Effector memory CD8-positive, alpha-beta T cell (primary cell): ENCODE measurements around the gene ZDHHC24.

ENCODE experiments used
- ATAC-seq: fragments of 150-1000 bp; cut with Tn5 transposase; replicated peaks from 2 replicates; pipeline ENCODE4 v1.10.0; 2021; ENCODE audit warnings: mild to moderate bottlenecking, moderate library complexity
- DNase-seq, 3 experiments: peaks; one replicate each; pipeline ENCODE4 v3.0.0; 2021
- H3K27ac Mint-ChIP-seq, 2 donors: one replicate each; pipeline ENCODE4 v1.8.0; 2022; ENCODE audit warnings: mild to moderate bottlenecking in 2 of 2, mixed read lengths in 2 of 2, moderate library complexity in 2 of 2
- H3K27me3 Mint-ChIP-seq, 2 donors: one replicate each; pipeline ENCODE4 v1.8.0; 2022; ENCODE audit warnings: mixed read lengths in 2 of 2
- H3K36me3 Mint-ChIP-seq: one replicate; pipeline ENCODE4 v1.8.0; 2022; ENCODE audit warnings: mild to moderate bottlenecking, moderate library complexity, mixed read lengths; ENCODE audit not compliant: insufficient read depth
- H3K4me1 Mint-ChIP-seq, 2 donors: one replicate each; pipeline ENCODE4 v1.8.0; 2022; ENCODE audit warnings: low read depth in 2 of 2, mixed read lengths in 2 of 2
- H3K4me3 Mint-ChIP-seq, 2 donors: one replicate each; pipeline ENCODE4 v1.8.0; 2022; ENCODE audit warnings: mild to moderate bottlenecking in 2 of 2, mixed read lengths in 2 of 2, moderate library complexity in 2 of 2
- H3K9me3 Mint-ChIP-seq, 2 donors: one replicate each; pipeline ENCODE4 v1.8.0; 2022; ENCODE audit warnings: mixed read lengths in 2 of 2

Gene ZDHHC24

DNA sequence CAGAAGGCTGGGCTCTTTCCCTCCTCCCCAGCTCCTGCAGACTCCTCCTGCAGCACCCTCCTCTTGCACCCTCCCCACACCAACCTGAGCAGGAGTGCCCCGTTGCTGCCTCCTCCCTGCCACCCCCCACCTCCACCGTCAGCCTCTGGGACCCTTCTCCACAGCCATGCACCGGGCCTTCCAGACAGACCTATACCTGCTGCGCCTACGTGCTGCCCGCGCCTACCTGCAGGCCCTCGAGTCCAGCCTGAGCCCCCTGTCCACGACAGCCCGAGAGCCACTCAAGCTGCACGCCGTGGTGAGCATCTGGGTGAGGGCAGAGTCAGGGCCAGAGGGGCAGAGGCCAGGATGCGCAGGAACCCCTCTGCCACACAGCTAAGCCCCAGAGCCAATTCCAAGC, 16.2 kb downstream of the ZDHHC24 start:
- H3K4me3 Mint-ChIP-seq = no peak overlapping the region
- H3K4me1 Mint-ChIP-seq = peaks cover 14% of the 10 kb centered on the region in 2 donors
- H3K36me3 Mint-ChIP-seq = peaks cover 23% of the 10 kb centered on the region

DNA sequence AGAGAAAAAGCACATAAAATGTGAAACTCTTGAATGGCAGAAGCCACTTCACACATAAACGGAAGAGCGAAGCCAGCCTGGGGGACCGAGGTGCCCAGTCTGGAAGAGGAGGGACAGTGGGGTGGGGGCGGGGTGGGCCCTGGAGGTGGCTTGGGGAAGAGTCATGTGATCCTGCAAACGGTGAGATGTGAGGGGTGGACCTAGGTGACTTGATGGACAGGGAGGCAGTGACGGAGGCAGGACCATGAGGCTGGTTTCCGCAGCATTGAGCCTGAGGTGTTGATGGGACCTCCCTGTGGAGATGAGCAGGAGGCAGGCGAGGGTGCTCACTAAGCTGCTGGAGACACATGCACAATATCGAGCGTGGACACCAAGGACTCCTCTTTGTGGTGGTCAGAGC, 16.8 kb downstream of the ZDHHC24 start:
- DNase-seq (no peak), ATAC-seq (no peak)
- H3K27me3 Mint-ChIP-seq = no peaks in the 10 kb centered on the region
- H3K4me3 Mint-ChIP-seq = no peak overlapping the region
- peaks cover 14% of the 10 kb centered on the region in 2 donors for H3K4me1 Mint-ChIP-seq
- no peak overlapping the region for H3K27ac Mint-ChIP-seq
- no peaks in the 10 kb centered on the region for H3K9me3 Mint-ChIP-seq
- peaks cover 22% of the 10 kb centered on the region for H3K36me3 Mint-ChIP-seq

More for the DNA sequence above, 16.2 kb downstream of the ZDHHC24 start:
- H3K9me3 Mint-ChIP-seq = no peaks in the 10 kb centered on the region
- ATAC-seq (no peak), DNase-seq (no peak)
- H3K27ac Mint-ChIP-seq = peak overlapping the region in 1 of 2 donors; percentile 6
- H3K27me3 Mint-ChIP-seq = no peaks in the 10 kb centered on the region

DNA sequence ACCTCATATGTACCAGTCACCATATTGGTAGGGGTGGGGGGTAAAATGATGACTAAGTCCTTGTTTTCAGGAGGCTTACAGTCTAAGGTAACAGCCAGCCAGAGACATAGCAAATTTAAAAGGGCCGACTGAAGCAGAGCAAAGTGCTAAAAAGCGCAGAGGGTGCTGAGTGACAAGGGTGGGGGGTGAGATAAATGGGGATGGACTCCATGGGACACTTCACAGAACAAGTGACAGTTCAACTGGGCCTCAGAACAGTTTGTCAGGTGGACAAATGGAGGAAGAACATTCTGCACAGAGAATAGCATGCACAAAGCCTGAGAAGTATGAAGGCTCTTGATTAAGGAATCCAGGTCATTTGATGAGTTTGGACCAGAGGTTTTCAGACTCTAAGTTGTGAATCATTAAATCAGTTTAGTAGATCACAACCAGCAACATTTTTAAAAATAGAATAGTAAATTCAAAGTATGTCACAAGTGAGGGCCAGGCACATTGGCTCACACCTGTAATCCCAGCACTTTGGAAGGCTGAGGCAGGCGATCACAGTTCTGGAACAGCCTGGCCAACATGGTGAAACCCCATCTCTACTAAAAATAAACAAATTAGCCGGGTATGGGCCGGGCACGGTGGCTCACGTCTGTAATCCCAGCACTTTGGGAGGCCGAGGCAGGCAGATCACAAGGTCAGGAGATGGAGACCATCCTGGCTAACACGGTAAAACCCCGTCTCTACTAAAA, 21.4 kb downstream of the ZDHHC24 start:
- no peaks in the 10 kb centered on the region for H3K27me3 Mint-ChIP-seq
- no peak overlapping the region for H3K27ac Mint-ChIP-seq
- DNase-seq = no peak
- H3K36me3 Mint-ChIP-seq = peaks cover 26% of the 10 kb centered on the region
- no peak for ATAC-seq
- H3K4me3 Mint-ChIP-seq = no peak overlapping the region
- H3K9me3 Mint-ChIP-seq = no peaks in the 10 kb centered on the region
- H3K4me1 Mint-ChIP-seq = peaks cover 0 to 3% of the 10 kb centered on the region in 2 donors

DNA sequence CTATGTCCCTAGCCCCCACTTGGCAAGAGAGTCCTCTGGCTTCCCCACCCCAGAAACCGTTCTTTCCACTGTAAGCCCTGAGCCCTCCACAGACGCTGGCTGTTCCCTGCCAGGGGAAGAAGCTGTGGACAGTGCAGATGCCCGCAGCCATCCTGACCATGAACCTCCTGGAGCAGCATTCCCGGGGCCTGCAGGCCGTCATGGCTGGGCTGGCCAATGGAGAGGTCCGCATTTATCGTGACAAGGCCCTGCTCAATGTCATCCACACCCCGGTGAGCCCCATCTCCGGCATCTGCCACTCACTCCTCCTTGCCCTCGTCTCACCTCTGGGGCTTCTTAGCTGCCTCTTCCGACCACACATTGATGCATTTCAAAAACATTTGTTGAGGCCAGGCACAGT, 22.2 kb downstream of the ZDHHC24 start:
- H3K4me3 Mint-ChIP-seq = no peak overlapping the region
- H3K9me3 Mint-ChIP-seq = no peaks in the 10 kb centered on the region
- peaks cover 28% of the 10 kb centered on the region for H3K36me3 Mint-ChIP-seq
- DNase-seq (no peak), ATAC-seq (no peak)
- H3K27me3 Mint-ChIP-seq = no peaks in the 10 kb centered on the region
- no peak overlapping the region for H3K27ac Mint-ChIP-seq
- no peaks in the 10 kb centered on the region for H3K4me1 Mint-ChIP-seq

DNA sequence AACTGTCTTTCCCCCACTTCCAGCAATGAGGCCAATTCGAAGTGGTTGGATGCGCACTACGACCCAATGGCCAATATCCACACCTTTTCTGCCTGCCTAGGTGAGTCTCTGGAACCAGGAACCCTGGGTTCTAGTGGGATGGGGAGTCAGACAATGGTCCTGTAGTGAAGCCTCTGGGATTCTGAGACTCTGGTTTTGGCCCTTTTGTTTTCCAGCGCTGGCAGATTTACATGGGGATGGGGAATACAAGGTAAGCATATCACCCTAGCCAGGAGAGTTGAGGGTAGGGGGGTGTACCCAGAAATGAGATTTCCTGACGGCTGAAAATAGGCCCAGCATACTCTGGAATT, 34.9 kb downstream of the ZDHHC24 start:
- H3K9me3 Mint-ChIP-seq = no peaks in the 10 kb centered on the region
- H3K27me3 Mint-ChIP-seq = no peaks in the 10 kb centered on the region
- H3K4me1 Mint-ChIP-seq = peaks cover 10 to 16% of the 10 kb centered on the region in 2 donors
- peak overlapping the region; percentile 81 to 84 for H3K27ac Mint-ChIP-seq
- H3K4me3 Mint-ChIP-seq = peak overlapping the region; percentile 86 to 91
- H3K36me3 Mint-ChIP-seq = peaks cover 11% of the 10 kb centered on the region
- DNase-seq (no peak), ATAC-seq (no peak)

DNA sequence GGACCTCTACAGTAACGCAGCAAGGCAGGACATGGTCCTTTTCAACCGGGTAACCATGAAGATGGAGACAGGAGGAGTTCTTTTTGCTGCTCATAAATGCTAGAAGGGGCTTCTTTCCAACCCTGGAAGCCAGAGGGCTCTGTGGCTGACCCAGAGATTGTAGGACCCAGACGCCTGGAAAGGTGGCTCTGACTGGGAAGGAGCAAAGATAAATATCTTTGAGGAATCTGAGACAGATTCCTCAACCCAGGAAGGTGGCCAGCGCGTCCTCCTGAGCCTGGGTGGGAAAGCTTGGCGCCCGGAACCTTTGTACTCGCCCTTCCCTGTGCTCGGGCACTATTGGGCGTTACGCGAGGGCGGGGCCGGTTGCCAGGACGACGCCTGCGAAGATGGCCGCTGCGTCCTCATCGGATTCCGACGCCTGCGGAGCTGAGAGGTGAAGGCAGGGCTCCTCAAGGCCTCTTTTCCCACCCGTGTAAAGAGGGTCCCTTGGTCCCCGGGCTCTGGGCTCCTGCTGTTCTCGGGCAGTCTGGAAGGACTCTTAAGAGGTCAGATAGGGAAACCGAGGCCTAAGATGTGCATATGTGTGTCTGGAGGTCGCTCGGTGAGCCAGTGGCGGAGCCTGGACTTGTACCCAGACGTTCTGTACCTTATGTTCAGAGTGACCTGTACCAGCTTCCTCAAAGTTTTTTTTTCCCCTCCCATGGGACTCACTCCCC, 35.4 kb downstream of the ZDHHC24 start, which contains the start of gene BBS1:
Gene BBS1 (plus strand): TSS at position 365 of the 719 bp plus-strand sequence. CDS start 25 bp downstream, at position 390.
- Mint-ChIP-seq H3K9me3 (no peaks in the 10 kb centered on the region), H3K27me3 (no peaks in the 10 kb centered on the region), H3K4me3 (peak within 1 kb of the TSS; percentile 86 to 91), H3K36me3 (peaks cover 8% of the 10 kb centered on the region), H3K27ac (peak within 1 kb of the TSS; percentile 81 to 84), H3K4me1 (peaks cover 10 to 16% of the 10 kb centered on the region in 2 donors)
- DNase-seq = peak; percentile 78 to 82 (median 79)
- ATAC-seq = peak; percentile 99

DNA sequence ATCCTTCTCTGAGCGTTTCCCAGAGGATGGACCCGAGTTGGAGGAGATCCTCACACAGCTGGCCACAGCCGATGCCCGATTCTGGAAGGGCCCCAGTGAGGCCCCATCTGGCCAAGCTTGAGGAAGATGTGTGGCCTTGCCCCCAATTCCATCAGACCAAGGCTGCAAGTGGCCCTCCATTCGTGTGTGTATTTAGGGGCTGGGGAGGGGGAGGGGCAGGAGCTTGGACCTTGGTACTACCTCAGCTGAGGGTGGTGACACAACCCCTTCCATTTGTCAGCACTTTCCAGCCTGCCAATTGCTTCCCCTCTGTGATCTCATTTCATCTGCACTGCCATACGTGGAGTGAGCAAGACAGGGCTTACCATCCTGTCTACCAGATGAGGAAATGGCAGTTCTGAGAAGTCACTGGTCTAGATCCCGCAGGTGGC, 36.7 kb downstream of the ZDHHC24 start:
- DNase-seq (no peak), ATAC-seq (no peak)
- Mint-ChIP-seq H3K4me1 (peaks cover 8 to 16% of the 10 kb centered on the region in 2 donors), H3K27ac (peak overlapping the region; percentile 33 to 59), H3K36me3 (peaks cover 3% of the 10 kb centered on the region), H3K27me3 (no peaks in the 10 kb centered on the region), H3K9me3 (no peaks in the 10 kb centered on the region), H3K4me3 (no peak overlapping the region)

DNA sequence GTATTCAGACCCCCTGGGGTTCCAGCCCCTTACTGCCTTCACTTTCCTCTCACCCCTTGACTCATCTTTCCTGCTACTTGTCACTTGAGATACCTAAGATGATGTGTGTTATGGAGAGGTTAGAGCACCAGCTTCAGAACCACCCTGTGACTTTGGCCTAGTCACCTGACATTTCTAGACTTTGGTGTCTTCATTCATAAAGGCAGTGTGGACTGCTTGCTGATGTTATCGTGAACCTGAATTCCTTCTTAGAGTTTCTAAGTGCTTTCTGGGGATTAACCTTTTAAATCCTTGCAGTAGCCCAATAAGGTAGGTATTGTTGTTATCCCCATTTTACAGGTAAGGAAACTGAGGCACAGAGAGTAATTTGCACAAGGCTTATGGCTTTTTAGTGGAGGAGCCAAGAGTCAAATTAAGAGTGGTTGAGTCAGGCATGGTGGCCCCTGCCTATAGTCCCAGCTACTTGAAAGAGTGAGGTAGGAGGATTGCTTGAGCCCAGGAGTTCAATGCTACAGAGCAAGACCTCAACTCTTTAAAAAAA, 40.5 kb downstream of the ZDHHC24 start:
- DNase-seq (no peak), ATAC-seq (no peak)
- Mint-ChIP-seq H3K27ac (no peak overlapping the region), H3K27me3 (no peaks in the 10 kb centered on the region), H3K4me1 (no peaks in the 10 kb centered on the region), H3K4me3 (no peak overlapping the region), H3K9me3 (no peaks in the 10 kb centered on the region), H3K36me3 (peaks cover 6% of the 10 kb centered on the region)

DNA sequence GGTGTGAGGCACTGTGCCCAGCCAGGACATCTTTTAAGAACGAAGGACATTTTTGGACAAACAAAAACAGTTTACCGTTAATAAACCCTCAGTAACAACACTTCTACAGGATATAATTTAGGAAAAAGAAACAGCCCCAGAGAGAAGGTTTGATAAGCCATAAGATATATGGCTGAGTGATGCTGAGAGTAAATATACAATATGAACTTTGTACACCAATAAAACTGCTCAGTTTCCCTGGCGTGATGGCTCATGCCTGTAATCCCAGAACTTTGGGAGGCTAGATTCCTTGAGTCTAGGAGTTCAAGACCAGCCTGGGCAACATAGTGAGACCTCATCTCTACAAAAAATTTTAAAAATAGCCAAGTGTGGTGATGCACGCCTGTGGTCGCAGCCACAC, 47.3 kb downstream of the ZDHHC24 start:
- peaks cover 22% of the 10 kb centered on the region for H3K36me3 Mint-ChIP-seq
- H3K27ac Mint-ChIP-seq = peak overlapping the region in 1 of 2 donors; percentile 29
- H3K9me3 Mint-ChIP-seq = no peaks in the 10 kb centered on the region

DNA sequence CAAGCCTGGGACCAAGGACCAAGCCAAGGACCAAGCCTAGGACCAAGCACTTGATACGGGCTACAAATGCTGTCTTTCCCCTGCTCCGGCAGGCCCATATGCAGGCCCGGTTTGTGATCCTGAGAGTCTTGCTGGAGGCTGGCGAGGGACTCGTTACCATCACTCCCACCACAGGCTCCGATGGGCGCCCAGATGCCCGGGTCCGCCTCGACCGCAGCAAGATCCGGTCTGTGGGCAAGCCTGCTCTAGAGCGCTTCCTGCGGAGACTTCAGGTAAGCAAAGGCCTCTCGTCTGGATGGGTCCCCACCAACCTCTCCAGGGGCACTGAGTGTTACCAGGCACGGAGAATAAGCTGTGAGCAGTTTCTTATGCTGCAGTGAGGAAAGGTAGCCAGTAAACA, 48.6 kb downstream of the ZDHHC24 start:
- ATAC-seq (no peak), DNase-seq (no peak)
- no peaks in the 10 kb centered on the region for H3K27me3 Mint-ChIP-seq
- H3K4me1 Mint-ChIP-seq = peaks cover 0 to 2% of the 10 kb centered on the region in 2 donors
- no peak overlapping the region for H3K27ac Mint-ChIP-seq
- H3K9me3 Mint-ChIP-seq = no peaks in the 10 kb centered on the region
- no peak overlapping the region for H3K4me3 Mint-ChIP-seq
- H3K36me3 Mint-ChIP-seq = peaks cover 20% of the 10 kb centered on the region

More for the DNA sequence above, 47.3 kb downstream of the ZDHHC24 start:
- H3K4me1 Mint-ChIP-seq = no peaks in the 10 kb centered on the region
- ATAC-seq (no peak), DNase-seq (no peak)
- no peak overlapping the region for H3K4me3 Mint-ChIP-seq
- no peaks in the 10 kb centered on the region for H3K27me3 Mint-ChIP-seq

DNA sequence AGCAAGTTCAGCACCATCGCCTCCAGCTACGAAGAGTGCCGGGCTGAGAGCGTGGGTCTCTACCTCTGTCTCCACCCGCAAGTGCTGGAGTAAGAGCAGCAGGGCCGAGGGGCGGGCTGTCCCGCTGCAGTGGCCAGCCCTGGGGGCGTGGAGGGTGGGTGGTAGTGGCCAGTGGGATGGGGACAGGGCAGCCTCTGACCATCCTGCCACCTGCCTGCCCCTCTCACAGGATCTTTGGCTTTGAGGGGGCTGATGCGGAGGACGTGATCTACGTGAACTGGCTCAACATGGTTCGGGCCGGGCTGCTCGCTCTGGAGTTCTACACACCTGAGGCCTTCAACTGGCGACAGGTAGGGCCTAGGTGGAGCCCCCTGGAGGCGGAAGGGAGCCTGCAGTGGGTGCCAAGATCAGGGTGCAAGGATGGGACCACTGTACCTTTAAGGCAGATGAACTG, 50.4 kb downstream of the ZDHHC24 start:
- DNase-seq = no peak

DNA sequence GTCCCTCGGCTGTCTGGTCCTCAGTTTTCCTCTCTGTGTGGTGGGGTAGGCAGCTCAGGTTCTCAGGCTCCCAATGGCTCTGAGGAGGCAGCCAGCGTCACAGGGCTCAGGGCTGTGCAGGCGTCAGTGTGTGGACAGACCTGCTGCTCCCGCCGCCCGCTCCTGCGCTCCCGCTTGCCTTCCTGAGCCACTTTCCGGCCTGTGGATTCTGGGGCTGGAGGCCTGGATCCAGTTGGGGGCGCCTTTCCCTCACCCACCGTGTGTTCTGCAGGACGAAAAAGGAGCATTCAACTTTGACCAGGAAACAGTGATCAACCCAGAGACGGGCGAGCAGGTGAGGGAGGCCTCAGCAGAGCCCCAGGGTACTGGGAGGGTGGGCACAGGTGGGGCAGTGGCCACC, 50.9 kb downstream of the ZDHHC24 start:
- Mint-ChIP-seq H3K4me1 (peaks cover 0 to 2% of the 10 kb centered on the region in 2 donors), H3K4me3 (no peak overlapping the region), H3K9me3 (no peaks in the 10 kb centered on the region), H3K27me3 (no peaks in the 10 kb centered on the region), H3K27ac (no peak overlapping the region), H3K36me3 (peaks cover 20% of the 10 kb centered on the region)
- ATAC-seq (no peak), DNase-seq (no peak)

More for the DNA sequence above, 50.4 kb downstream of the ZDHHC24 start:
- H3K4me1 Mint-ChIP-seq = peaks cover 0 to 2% of the 10 kb centered on the region in 2 donors
- no peak overlapping the region for H3K4me3 Mint-ChIP-seq
- H3K9me3 Mint-ChIP-seq = no peaks in the 10 kb centered on the region
- peaks cover 20% of the 10 kb centered on the region for H3K36me3 Mint-ChIP-seq
- no peaks in the 10 kb centered on the region for H3K27me3 Mint-ChIP-seq
- no peak for ATAC-seq
- H3K27ac Mint-ChIP-seq = no peak overlapping the region

DNA sequence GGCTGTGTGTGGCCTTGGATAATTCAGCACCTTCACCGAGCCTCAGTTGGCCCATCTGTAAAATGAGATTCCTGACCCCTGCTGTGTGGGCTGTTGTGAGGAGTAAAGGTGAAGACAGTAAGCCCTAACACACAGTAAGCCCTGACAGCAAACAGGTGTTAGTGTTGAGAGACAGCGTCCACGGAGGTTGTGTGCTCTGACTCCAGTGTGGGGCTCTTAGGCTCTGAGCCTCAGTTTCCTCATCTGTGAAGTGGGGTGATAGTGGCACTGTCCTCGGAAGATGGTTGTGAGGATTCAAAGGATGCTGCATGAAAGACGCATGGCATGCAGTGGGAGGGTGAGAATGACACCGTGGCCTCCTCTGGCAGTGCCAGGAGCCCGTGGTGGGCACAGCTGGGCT, 51.4 kb downstream of the ZDHHC24 start:
- H3K9me3 Mint-ChIP-seq = no peaks in the 10 kb centered on the region
- no peaks in the 10 kb centered on the region for H3K27me3 Mint-ChIP-seq
- no peak overlapping the region for H3K27ac Mint-ChIP-seq
- peaks cover 0 to 2% of the 10 kb centered on the region in 2 donors for H3K4me1 Mint-ChIP-seq
- H3K36me3 Mint-ChIP-seq = peaks cover 20% of the 10 kb centered on the region
- no peak for ATAC-seq
- no peak for DNase-seq
- no peak overlapping the region for H3K4me3 Mint-ChIP-seq
